HG02623 (cell line): ENCODE data around the gene REM2.
"Not testable (repeated sequence)": the region's sequence is repeated elsewhere in the genome, so short reads cannot be mapped to it uniquely, and the experiment has no call there.

Experiments
- ATAC-seq: cut with Tn5 transposase; IDR thresholded peaks from one replicate; pipeline ENCODE4 v1.9.1; 2021; ENCODE audit warnings: moderate library complexity; ENCODE audit not compliant: unreplicated experiment

REM2 gene

GRCh38 chr14:22848351-22849164, 34.5 kb upstream of the REM2 start:
- no peak for ATAC-seq

- ATAC-seq, result no peak
Observed at GRCh38 chr14:22849212-22849819, 33.7 kb upstream of the REM2 start.

GRCh38 chr14:22850944-22851764, 31.9 kb upstream of the REM2 start:
- ATAC-seq, result no peak

- ATAC-seq, result not testable (repeated sequence)
Observed at GRCh38 chr14:22852178-22852577, 30.8 kb upstream of the REM2 start.

DNA sequence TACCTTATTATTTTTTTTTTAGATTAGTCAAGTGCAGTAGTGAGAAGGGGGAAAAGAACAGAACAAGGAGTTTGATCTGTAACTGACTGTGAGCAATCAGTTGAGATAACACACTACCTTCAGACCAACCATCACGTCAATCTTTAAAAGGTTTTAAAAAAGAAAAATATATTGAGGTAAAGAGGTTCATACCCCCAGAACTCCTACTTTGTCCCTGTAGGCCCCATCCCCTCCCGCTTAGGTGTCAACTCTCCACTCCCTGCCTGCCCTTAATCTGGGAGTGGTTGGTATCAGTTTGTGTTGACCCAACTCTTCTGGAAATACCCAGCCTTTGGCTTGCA, 30.5 kb upstream of the REM2 start:
- no peak for ATAC-seq

- peak; percentile 47 for ATAC-seq
Observed at GRCh38 chr14:22852940-22853767, 29.9 kb upstream of the REM2 start.

DNA sequence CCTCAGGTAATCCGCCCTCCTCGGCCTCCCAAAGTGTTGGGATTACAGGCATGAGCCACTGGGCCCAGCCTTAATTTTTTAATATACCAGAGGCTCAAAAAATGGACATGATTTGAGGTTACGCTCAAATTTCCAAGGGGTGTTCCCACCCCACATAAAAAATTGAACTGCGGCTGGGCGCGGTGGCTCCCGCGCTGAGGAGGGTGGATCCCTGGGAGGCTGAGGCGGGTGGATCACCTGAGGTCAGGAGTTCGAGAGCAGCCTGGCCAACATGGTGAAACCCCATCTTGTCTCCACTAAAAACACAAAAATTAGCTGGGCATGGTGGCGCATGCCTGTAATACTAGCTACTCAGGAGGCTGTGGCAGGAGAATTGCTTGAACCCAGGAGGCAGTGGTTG, 28.7 kb upstream of the REM2 start:
- not testable (repeated sequence) for ATAC-seq

DNA sequence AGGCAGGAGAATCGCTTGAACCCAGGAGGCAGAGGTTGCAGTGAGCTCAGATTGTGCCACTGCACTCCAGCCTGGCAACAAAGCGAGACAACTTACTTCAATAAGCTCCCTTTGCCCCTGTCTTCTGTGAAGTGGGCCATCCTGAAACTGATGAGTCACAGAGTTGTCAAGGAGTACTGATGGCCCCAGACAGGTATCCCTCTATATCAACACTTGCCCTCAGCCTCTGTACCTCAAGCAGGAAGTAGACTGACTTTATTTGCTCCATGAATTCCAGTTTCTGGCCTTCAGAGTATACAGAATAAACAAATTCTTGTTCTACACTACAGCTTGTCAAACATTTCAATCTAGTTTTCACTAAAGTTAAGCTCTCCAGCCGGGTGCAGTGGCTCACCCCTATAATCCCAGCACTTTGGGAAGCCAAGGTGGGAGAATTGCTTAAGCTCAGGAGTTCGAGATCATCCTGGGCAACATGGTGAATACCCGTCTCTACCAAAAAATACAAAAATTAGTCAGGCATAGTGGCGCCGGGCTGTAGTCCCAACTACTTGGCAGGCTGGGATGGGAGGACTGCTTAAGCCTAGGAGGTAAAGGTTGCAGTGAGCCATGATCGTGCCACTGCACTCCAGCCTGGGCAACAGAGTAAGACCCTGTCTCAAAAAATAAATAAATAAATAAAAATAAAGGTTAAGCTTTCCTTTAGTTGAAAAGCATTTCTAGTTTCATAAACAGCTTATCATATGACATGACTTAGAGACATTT, 27.9 kb upstream of the REM2 start:
- ATAC-seq, result no peak

DNA sequence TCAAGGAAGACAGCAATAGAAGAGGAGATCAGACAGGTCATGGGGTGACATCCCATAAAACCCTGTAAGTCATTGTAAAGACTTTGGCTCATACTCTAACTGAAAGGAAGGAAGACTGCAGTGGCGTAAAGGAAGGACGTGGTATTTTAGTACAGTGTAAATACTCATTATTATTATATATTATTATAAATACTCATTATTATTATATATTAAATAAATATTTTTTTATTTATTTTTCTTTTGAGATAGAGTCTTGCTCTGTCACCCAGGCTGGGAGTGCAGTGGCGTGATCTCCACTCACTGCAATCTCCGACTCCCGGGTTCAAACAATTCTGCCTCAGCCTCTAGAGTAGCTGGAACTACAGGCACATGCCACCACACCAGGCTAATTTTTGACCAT, 26.6 kb upstream of the REM2 start:
- no peak for ATAC-seq

- ATAC-seq, result not testable (repeated sequence)
Observed at GRCh38 chr14:22860377-22860776, 22.6 kb upstream of the REM2 start.

- ATAC-seq, result no peak
Observed at GRCh38 chr14:22861651-22862050, 21.4 kb upstream of the REM2 start.

DNA sequence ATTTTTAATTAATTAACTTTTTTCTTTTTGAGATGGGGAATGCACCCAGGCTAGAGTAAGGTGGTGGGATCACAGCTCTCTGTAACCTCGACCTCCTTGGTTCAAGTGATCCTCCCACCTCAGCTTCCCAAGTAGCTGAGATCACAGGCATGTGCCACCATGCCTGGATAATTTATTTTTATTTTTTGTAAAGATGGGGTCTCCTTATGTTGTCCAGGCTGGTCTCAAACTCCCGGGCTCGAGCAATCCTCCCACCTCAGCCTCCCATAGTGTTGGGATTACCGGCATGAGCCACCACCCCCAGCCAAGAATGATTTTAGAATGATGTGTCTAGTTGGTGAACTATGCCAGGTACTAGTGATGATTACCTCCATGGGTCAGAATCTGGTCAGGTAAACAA, 18.0 kb upstream of the REM2 start:
- ATAC-seq, result no peak

DNA sequence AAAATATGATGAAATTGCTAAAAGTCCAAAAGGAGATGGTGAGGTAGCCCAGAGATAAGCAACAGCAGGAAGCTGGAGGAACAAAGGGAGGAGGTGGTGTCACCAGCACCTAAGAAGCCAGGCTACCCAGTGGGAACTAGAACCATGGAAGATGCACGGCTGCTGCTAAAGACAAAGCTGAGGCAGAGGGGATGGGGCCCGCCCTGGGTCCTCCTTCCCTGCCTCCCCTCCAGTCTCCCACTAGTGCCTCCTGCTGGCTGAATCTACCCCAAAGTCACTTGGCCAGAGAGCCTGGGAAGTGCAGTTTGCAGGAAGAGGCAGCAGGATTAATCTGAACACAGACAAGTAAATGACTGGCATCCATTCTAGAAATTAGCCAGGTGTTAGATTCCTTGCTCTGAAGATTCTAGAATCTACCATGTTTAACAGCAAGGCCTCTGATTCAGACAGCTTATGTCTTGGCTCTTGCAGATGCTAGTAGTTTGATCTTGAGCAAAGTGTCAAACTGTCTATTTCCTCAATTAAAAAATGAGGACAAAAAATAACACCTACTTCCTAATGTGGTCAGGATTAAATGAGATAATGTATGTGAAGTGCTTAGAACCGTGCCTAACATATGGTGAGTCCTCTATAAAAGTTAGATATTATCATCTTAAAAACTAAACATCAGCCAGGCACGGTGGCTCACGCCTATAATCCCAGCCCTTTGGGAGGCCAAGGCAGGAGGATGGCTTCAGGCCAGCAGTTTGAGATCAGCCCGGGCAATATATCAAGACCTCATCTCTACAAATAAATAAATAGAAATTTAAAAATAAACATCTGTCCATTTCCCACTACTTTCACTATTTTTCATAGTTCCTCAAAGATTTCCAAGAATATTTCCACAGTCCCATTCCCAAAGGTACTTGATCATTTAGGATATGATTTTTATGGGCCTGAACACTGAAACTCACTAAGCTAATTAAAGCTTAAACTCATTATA, 17.3 kb upstream of the REM2 start:
- ATAC-seq, result no peak

DNA sequence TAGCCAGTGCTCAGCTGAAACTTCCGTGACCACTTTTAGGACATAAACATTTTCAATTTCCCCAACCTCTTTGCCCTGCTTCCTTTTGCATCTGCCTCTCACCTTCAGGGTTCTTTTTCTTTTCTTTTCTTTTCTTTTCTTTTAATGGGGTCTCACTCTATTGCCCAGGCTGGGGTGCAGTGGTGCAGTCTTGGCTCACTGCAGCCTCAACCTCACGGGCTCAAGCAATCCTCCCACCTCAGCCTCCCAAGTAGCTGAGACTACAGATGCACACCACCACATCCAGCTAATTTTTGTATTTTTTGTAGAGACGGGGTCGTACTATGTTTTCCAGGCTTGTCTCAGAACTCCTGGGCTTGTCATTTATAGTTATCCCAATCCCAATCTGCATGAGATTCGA, 16.1 kb upstream of the REM2 start:
- ATAC-seq, result no peak

GRCh38 chr14:22870811-22871223, 12.2 kb upstream of the REM2 start:
- ATAC-seq, result peak; percentile 22

DNA sequence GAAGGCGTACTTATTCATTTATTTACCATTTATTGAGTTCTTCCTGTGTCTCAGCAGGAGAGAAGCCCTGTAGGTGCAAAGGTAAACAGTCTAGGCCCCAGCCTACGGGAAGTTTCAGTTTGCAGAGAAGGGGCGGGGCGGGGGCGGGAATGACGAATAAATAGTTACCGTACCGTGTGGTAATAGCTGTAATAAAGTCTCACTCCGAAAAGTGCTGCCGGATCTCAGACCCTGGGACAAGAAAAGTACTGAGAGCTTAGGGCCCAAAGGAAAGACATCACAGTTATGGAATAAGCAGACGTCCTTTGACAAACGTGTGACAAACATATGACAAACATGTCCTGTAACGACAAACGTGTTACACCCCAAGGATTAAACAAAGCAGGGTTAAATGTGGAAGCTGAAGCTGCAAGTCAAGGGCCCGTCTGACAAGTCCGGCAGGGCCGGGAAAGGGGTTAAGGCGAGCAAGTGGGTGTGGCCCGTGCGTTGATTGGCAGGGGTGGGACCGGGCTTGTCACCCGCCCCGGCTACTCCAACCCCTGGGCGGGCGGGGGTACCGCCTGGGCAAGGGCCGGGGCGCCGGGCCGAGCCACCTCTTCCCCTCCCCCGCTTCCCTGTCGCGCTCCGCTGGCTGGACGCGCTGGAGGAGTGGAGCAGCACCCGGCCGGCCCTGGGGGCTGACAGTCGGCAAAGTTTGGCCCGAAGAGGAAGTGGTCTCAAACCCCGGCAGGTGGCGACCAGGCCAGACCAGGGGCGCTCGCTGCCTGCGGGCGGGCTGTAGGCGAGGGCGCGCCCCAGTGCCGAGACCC, 11.6 kb upstream of the REM2 start, which contains the start of gene LRP10:
TSS of gene LRP10 (plus strand) at position 517 of the 809 bp plus-strand sequence. CDS start 564 bp downstream, outside the sequence.
- peak; percentile 76 for ATAC-seq

GRCh38 chr14:22872033-22872832, 10.8 kb upstream of the REM2 start:
- ATAC-seq, result peak; percentile 19
